Activated naive CD4-positive, alpha-beta T cell treated with anti-CD3 and anti-CD28 coated beads, Interleukin-2, amount 50 U/mL, for 72 hours (primary cell): ENCODE results near the gene SHISA2. TPM values are rescaled to one million over a fixed set of nuclear protein-coding genes. Genes with fewer than 3 reads are reported as not detected.
A peak's percentile ranks its signal among the peaks of the same experiment; 100 is the strongest.

Experiments
- ATAC-seq, 2 donors: fragments of 150-1000 bp; cut with Tn5 transposase; 2 replicates each; pipeline ENCODE4 v1.10.0; 2021; ENCODE audit warnings: mild to moderate bottlenecking in 2 of 2, moderate library complexity in 2 of 2
- DNase-seq, 2 donors: peaks; one replicate each; pipeline ENCODE4 v3.0.0; 2021 to 2022; ENCODE audit warnings: low spot score in 2 of 2
- H3K27ac Mint-ChIP-seq, 2 donors: one replicate each; pipeline ENCODE4 v1.8.0; 2022; ENCODE audit warnings: mild to moderate bottlenecking in 2 of 2, mixed read lengths in 2 of 2
- H3K36me3 Mint-ChIP-seq, 2 donors: one replicate each; pipeline ENCODE4 v1.8.0; 2022; ENCODE audit warnings: mixed read lengths in 2 of 2
- H3K9me3 Mint-ChIP-seq, 2 donors: one replicate each; pipeline ENCODE4 v1.8.0; 2022; ENCODE audit warnings: mixed read lengths in 2 of 2
- total RNA-seq, 2 donors: library from RNA; stranded (reverse); gene quantifications; one replicate each; pipeline ENCODE4 v1.2.3, GENCODE V29; 2022

Gene SHISA2
- total RNA-seq, 2 donors from 2014 or later: 0.16 to 0.58 TPM

GRCh38 chr13:26011996-26012821 is 39.6 kb downstream of the SHISA2 start:
- H3K9me3 Mint-ChIP-seq: no peaks in the 10 kb centered on the region
- peak; percentile 80 to 95 for ATAC-seq
- peak; percentile 46 to 68 for DNase-seq
- H3K36me3 Mint-ChIP-seq: peaks cover 0 to 18% of the 10 kb centered on the region in 2 donors
- H3K27ac Mint-ChIP-seq: peak overlapping the region; percentile 65 to 80

GRCh38 chr13:26011208-26011573 is 40.6 kb downstream of the SHISA2 start:
- H3K36me3 Mint-ChIP-seq: peaks cover 0 to 18% of the 10 kb centered on the region in 2 donors
- ATAC-seq (no peak), DNase-seq (no peak)
- peak overlapping the region in 1 of 2 donors; percentile 80 for H3K27ac Mint-ChIP-seq
- H3K9me3 Mint-ChIP-seq: no peaks in the 10 kb centered on the region

- ATAC-seq: no peak
- no peak for DNase-seq
- peaks cover 0 to 18% of the 10 kb centered on the region in 2 donors for H3K36me3 Mint-ChIP-seq
- H3K9me3 Mint-ChIP-seq: no peaks in the 10 kb centered on the region
- no peak overlapping the region for H3K27ac Mint-ChIP-seq
Measured at GRCh38 chr13:26010487-26011207, 41.2 kb downstream of the SHISA2 start.

GRCh38 chr13:26007261-26008125 is 44.3 kb downstream of the SHISA2 start:
- Mint-ChIP-seq H3K9me3 (peaks cover 9 to 10% of the 10 kb centered on the region in 2 donors), H3K27ac (peak overlapping the region in 1 of 2 donors; percentile 38), H3K36me3 (peaks cover 6 to 10% of the 10 kb centered on the region in 2 donors)
- ATAC-seq (peak; percentile 21 to 43), DNase-seq (no peak)

Other genes with a start within 250 kb of the SHISA2 start
- 10 to 100 TPM; 32.7 to 35.1 TPM for gene RNF6, start 170.3 kb upstream of the SHISA2 start, total RNA-seq
- 10 to 100 TPM; 16.5 to 16.9 TPM for gene CDK8, start 202.1 kb upstream of the SHISA2 start, total RNA-seq